A549 (cell line): ENCODE results near the gene PPP4R3B.

Source experiments
- CTCF ChIP-seq: fragments of >200 bp; sonication (Bioruptor Twin); formaldehyde crosslinking; IDR thresholded peaks from 3 replicates; pipeline ENCODE4 v1.5.1; 2016
- EHMT2 ChIP-seq: fragments of 200-600 bp; sonication (generic); IDR thresholded peaks from 2 replicates; pipeline ENCODE4 v1.6.1; 2016; ENCODE audit warnings: antibody characterized with exemption, low read depth, mild to moderate bottlenecking, moderate library complexity
- HOXA7 ChIP-seq: fragments of 250-450 bp; sonication (Bioruptor Pico); IDR thresholded peaks from 2 replicates; pipeline ENCODE4 v1.5.0; 2020; ENCODE audit warnings: mild to moderate bottlenecking, moderate library complexity
- JUN ChIP-seq, 2 experiments: fragments of >200 bp; sonication (Bioruptor Twin); formaldehyde crosslinking; IDR thresholded peaks; 2 replicates in 1 of 2; 3 replicates in 1 of 2; pipeline ENCODE4 v1.6.1; 2016 to 2017
- NFE2L2 ChIP-seq: fragments of 150-350 bp; conservative IDR thresholded peaks from 2 replicates; pipeline ENCODE4 v1.6.1; 2014; ENCODE audit warnings: low read length
- PHF8 ChIP-seq: fragments of 200-600 bp; sonication (generic); IDR thresholded peaks from 2 replicates; pipeline ENCODE4 v1.6.1; 2016; ENCODE audit warnings: low read depth, mild to moderate bottlenecking, antibody characterized with exemption, moderate library complexity, borderline replicate concordance
- POLR2A ChIP-seq: IDR thresholded peaks from 2 replicates; pipeline ENCODE4 v1.6.1; 2012; ENCODE audit warnings: mild to moderate bottlenecking, low read length
- POLR2AphosphoS2 ChIP-seq: conservative IDR thresholded peaks from 2 replicates; pipeline ENCODE4 v1.6.1; 2012; ENCODE audit warnings: low read length, improper control_type of control experiment, inconsistent platforms
- RFX5 ChIP-seq: fragments of 450-650 bp; IDR thresholded peaks from 2 replicates; pipeline ENCODE4 v1.7.1; 2014; ENCODE audit warnings: antibody characterized with exemption, mild to moderate bottlenecking, moderate library complexity
- ZFP36 ChIP-seq: fragments of 450-650 bp; IDR thresholded peaks from 2 replicates; pipeline ENCODE4 v1.6.1; 2014; ENCODE audit warnings: borderline replicate concordance; ENCODE audit not compliant: partially characterized antibody

GRCh38 chr2:55511508-55512124 lies 105.8 kb downstream of the PPP4R3B start:
- TF ChIP-seq HOXA7 (CRISPR knock-in tag) (no peak), CTCF (peak; percentile 79), EHMT2 (no peak), PHF8 (no peak), RFX5 (no peak), POLR2A (no peak), NFE2L2 (no peak), POLR2AphosphoS2 (no peak), JUN (IDR thresholded peaks at IDR 0.05) (no peak), ZFP36 (no peak)
